ENCODE measurements around the gene SRMS. TPM values are rescaled to one million over a fixed set of nuclear protein-coding genes. Genes with fewer than 3 reads are reported as not detected.
A peak's percentile ranks its signal among the peaks of the same experiment; 100 is the strongest.

SRMS gene
- total RNA-seq, 1 donor from 2014 or later = not detected

DNA sequence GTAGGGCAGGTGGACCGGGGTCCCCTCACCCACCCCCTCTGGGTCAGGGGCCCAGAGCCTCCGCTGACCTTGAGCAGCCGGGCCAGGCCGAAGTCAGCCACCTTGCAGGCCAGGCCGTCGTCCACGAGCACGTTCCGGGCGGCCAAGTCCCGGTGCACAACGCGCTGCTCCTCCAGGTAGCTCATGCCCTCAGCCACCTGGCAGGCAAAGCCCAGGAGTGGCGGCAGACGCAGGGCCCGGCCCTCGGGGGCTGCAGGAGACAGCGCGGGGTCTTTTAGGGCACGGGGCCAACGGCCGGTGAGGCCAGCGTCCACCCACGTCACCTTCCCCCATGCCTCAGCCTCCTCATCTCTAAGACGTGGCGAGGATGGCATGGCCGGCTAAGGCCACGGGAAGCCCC, 6.2 kb downstream of the SRMS start:
- Mint-ChIP-seq H3K27me3 (ENCODE audit: insufficient read depth) (no peaks in the 10 kb centered on the region), H3K27ac (no peak overlapping the region), H3K36me3 (ENCODE audit: low read depth) (no peaks in the 10 kb centered on the region), H3K9me3 (no peaks in the 10 kb centered on the region), H3K4me1 (ENCODE audit: low read depth) (no peaks in the 10 kb centered on the region), H3K4me3 (no peak overlapping the region)
- DNase-seq (ENCODE audit: low spot score) = no peak
- intact Hi-C loops (cut with micrococcal nuclease) = no loop called here

GRCh38 chr20:63540417-63541186, 6.9 kb downstream of the SRMS start:
- intact Hi-C loops (cut with micrococcal nuclease) = no loop called here
- H3K9me3 Mint-ChIP-seq = no peaks in the 10 kb centered on the region
- no peak overlapping the region for H3K27ac Mint-ChIP-seq
- no peaks in the 10 kb centered on the region for H3K36me3 Mint-ChIP-seq (ENCODE audit: low read depth)
- H3K4me3 Mint-ChIP-seq = no peak overlapping the region
- DNase-seq (ENCODE audit: low spot score) = no peak
- no peaks in the 10 kb centered on the region for H3K27me3 Mint-ChIP-seq (ENCODE audit: insufficient read depth)
- H3K4me1 Mint-ChIP-seq (ENCODE audit: low read depth) = no peaks in the 10 kb centered on the region

GRCh38 chr20:63539441-63540370, 7.8 kb downstream of the SRMS start:
- no peak overlapping the region for H3K27ac Mint-ChIP-seq

DNA sequence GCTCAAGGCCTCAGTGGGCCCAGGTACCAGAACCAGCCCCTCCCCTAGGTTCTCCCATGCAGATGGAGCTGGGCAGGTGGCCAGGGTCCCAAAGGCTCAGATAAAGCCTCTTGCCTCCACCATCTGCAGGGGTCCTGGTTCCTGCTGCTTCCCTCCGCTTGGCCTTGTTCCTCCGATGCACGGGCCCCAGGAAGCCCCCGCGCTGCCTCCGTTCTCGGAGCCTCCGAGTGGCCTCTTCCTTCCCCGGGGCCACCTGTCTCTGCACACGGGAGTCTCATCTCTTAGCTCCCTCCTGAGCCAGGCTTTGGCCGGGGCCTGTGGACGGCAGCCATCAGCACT, 8.5 kb downstream of the SRMS start:
- Mint-ChIP-seq H3K36me3 (ENCODE audit: low read depth) (no peaks in the 10 kb centered on the region), H3K27me3 (ENCODE audit: insufficient read depth) (no peaks in the 10 kb centered on the region), H3K4me1 (ENCODE audit: low read depth) (no peaks in the 10 kb centered on the region), H3K27ac (no peak overlapping the region), H3K4me3 (no peak overlapping the region), H3K9me3 (no peaks in the 10 kb centered on the region)
- intact Hi-C loops (cut with micrococcal nuclease) = loop anchor here (2.0 to 5.0 kb wide), 2 partner anchors 198 to 582 kb away; partner anchors contain the start of genes LIME1 and SLC2A4RG
- DNase-seq (ENCODE audit: low spot score) = no peak

More at GRCh38 chr20:63539441-63540370, 7.8 kb downstream of the SRMS start:
- no peaks in the 10 kb centered on the region for H3K27me3 Mint-ChIP-seq (ENCODE audit: insufficient read depth)
- no peaks in the 10 kb centered on the region for H3K9me3 Mint-ChIP-seq
- H3K36me3 Mint-ChIP-seq (ENCODE audit: low read depth) = no peaks in the 10 kb centered on the region
- no peaks in the 10 kb centered on the region for H3K4me1 Mint-ChIP-seq (ENCODE audit: low read depth)
- intact Hi-C loops (cut with micrococcal nuclease) = loop anchor here (2.0 to 5.0 kb wide), 2 partner anchors 198 to 581 kb away; partner anchors contain the start of genes LIME1 and SLC2A4RG
- no peak for DNase-seq (ENCODE audit: low spot score)
- H3K4me3 Mint-ChIP-seq = no peak overlapping the region

DNA sequence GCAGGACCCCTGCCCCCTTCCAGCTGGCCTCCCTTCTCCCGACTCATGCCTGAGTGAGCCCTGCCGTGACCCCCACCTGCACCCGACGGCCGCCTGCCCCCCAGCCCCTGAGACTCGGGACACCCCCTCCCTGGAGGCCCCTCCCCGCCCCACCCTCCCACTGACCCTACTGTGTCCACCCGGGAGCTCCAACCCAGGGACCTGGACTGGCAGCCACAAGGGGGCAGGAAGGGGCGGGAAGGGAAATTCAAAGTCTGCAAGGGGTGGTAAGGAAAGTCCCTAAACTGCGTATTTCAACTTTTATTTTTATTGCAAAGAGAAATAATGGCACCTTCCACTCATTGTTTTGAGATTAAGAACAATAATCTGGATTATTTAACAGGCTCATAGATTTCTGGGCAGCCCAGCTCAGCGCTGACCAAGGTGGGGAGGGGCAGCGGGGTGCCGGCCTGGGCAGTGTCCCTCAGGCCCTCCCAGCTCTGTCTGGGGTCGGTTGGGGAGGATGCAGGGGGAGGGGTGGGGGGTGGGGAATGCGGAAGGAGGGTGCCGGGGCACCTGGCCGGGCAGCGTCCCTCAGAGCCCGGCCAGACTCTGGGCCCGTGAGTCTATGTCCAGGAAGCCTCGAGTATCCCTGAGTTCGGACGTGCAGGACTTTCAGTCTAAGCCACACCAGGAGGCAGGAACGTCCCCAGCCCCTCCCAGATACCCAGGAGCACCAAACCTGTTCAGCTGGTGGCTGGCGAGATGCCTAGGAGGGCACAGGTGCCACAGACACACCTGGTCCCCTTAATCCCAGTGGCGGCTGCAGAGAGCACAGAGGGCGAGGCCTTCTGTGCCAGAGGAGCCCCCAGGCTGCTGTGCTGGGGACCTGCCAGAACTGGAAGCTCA, 9.1 kb downstream of the SRMS start:
- intact Hi-C loops (cut with micrococcal nuclease) = loop anchor here (1.0 to 5.0 kb wide), 7 partner anchors 120 to 582 kb away; partner anchors contain the start of genes LIME1, RTEL1 and SLC2A4RG
- peak; percentile 28 for DNase-seq (ENCODE audit: low spot score)
- Mint-ChIP-seq H3K4me1 (ENCODE audit: low read depth) (no peaks in the 10 kb centered on the region), H3K27ac (peak overlapping the region; percentile 90), H3K9me3 (no peaks in the 10 kb centered on the region), H3K4me3 (no peak overlapping the region), H3K27me3 (ENCODE audit: insufficient read depth) (no peaks in the 10 kb centered on the region), H3K36me3 (ENCODE audit: low read depth) (no peaks in the 10 kb centered on the region)

DNA sequence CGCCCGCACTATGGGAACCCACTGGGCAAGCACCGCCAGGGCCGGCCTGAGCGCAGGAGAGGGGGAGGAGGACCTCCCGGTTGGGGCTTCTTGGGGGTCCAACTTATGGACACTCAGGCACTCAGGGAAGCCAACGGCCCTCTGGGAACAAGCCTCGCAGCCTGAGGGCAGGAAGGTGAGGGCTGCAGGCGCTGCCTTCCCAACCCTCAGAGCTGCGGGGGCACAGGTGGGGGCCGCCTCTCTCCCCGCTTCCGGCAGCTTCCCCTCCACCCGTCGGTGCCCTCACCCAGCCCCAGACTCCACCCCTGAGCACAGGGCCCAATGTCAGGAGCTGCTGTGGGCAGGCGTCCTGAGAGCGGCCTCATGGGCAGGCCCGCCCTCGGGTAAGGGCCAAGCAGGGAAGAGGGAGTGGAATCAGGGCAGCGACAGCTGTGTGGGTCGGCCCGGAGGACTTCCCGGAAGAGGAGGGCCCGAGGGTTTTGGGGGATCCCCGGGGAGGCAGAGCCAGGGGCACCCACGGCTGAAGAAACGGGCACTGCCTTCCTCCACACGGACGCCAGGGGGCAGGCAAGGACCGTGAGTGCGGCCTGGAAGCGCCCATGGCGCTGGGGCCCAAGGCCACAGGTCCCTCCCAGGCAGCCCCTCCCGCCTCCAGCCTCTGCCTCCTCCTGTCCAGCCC, 9.9 kb downstream of the SRMS start:
- Mint-ChIP-seq H3K36me3 (ENCODE audit: low read depth) (no peaks in the 10 kb centered on the region), H3K27me3 (ENCODE audit: insufficient read depth) (peaks cover 1% of the 10 kb centered on the region), H3K4me3 (peak overlapping the region; percentile 68), H3K4me1 (ENCODE audit: low read depth) (no peaks in the 10 kb centered on the region), H3K27ac (peak overlapping the region; percentile 90), H3K9me3 (no peaks in the 10 kb centered on the region)
- intact Hi-C loops (cut with micrococcal nuclease) = loop anchor here (1.0 to 5.0 kb wide), 15 partner anchors 16 to 583 kb away; partner anchors contain the start of genes LIME1, PPDPF, RTEL1 and SLC2A4RG
- DNase-seq (ENCODE audit: low spot score) = peak; percentile 95

DNA sequence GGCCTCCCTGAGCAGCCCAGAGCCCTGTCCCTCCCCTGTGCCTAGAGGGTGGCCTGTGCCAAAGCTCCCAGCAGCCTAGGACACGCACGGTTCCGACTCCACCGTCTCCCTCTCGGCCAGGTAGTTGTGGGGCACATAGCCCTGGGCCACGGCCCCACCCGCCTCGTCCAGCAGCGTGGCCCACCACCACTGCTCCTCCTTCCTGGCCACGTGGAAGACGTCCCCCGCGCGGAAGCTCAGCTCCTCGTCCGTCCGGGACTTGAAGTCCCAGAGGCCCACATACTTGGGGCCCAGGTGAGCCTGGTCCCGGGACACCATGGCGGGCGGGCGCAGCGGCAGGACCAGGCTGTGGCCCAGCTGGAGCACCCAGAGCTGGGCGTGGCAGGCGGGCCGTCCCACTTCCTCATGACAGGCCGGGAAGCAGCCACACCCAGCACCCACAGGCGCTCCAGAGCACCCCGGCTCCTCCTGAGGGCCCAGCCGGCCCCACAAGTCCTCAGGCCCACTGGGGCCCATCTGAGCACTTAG, 10.5 kb downstream of the SRMS start, which contains the start of gene PTK6:
Gene PTK6, minus strand, starts transcription at position 380 of the 528 bp plus-strand sequence. Its CDS starts 62 bp downstream, at position 318.
- Mint-ChIP-seq H3K4me3 (peak within 1 kb of the TSS; percentile 68), H3K9me3 (no peaks in the 10 kb centered on the region), H3K27me3 (ENCODE audit: insufficient read depth) (peaks cover 1% of the 10 kb centered on the region), H3K36me3 (ENCODE audit: low read depth) (no peaks in the 10 kb centered on the region), H3K27ac (peak within 1 kb of the TSS; percentile 90), H3K4me1 (ENCODE audit: low read depth) (no peaks in the 10 kb centered on the region)
- peak; percentile 28 for DNase-seq (ENCODE audit: low spot score)
- intact Hi-C loops (cut with micrococcal nuclease) = loop anchor here (1.0 to 5.0 kb wide), 9 partner anchors 16 to 526 kb away; partner anchors contain the start of genes LIME1, PPDPF, SLC2A4RG and TCEA2

- Mint-ChIP-seq H3K27ac (peak overlapping the region; percentile 52), H3K4me3 (no peak overlapping the region), H3K9me3 (no peaks in the 10 kb centered on the region), H3K36me3 (ENCODE audit: low read depth) (no peaks in the 10 kb centered on the region), H3K27me3 (ENCODE audit: insufficient read depth) (peaks cover 1% of the 10 kb centered on the region), H3K4me1 (ENCODE audit: low read depth) (no peaks in the 10 kb centered on the region)
- intact Hi-C loops (cut with micrococcal nuclease) = loop anchor here (2.0 to 5.0 kb wide), 2 partner anchors 172 to 201 kb away; partner anchors contain the start of genes LIME1, SLC2A4RG and ZGPAT
- DNase-seq (ENCODE audit: low spot score) = no peak
Measured at GRCh38 chr20:63536241-63536977, 11.1 kb downstream of the SRMS start.

GRCh38 chr20:63534831-63535651, 12.5 kb downstream of the SRMS start:
- no peaks in the 10 kb centered on the region for H3K9me3 Mint-ChIP-seq
- DNase-seq (ENCODE audit: low spot score) = no peak
- no peak overlapping the region for H3K4me3 Mint-ChIP-seq
- intact Hi-C loops (cut with micrococcal nuclease) = loop anchor here (5.0 kb wide), 1 partner anchor 202 kb away; the partner anchor contains the start of genes LIME1 and SLC2A4RG
- H3K36me3 Mint-ChIP-seq (ENCODE audit: low read depth) = no peaks in the 10 kb centered on the region
- H3K27me3 Mint-ChIP-seq (ENCODE audit: insufficient read depth) = peaks cover 1% of the 10 kb centered on the region
- H3K27ac Mint-ChIP-seq = no peak overlapping the region
- no peaks in the 10 kb centered on the region for H3K4me1 Mint-ChIP-seq (ENCODE audit: low read depth)

DNA sequence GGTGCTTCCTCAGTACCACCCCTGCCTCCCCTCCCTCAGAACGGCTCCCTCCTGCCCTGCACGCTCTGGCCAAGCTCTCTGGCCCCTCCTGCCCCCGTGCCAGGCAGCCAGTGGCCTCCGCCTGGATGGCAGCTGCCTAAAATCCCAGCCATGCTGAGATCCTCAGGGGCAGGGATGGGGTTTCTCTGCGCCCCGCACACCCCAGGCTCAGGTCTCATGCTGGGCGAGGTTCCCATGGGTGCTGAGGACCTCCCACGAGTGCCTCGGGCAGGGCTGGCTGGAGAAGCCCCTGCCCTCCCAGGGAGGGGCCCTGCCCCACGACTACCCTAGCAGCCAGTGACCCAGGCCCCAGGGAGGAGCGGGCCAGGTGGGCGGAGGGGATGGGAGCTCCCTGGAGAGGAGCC, 13.1 kb downstream of the SRMS start:
- H3K36me3 Mint-ChIP-seq (ENCODE audit: low read depth) = no peaks in the 10 kb centered on the region
- H3K4me3 Mint-ChIP-seq = no peak overlapping the region
- H3K27me3 Mint-ChIP-seq (ENCODE audit: insufficient read depth) = peaks cover 1% of the 10 kb centered on the region
- intact Hi-C loops (cut with micrococcal nuclease) = no loop called here
- H3K9me3 Mint-ChIP-seq = no peaks in the 10 kb centered on the region
- no peak for DNase-seq (ENCODE audit: low spot score)
- H3K27ac Mint-ChIP-seq = no peak overlapping the region
- no peaks in the 10 kb centered on the region for H3K4me1 Mint-ChIP-seq (ENCODE audit: low read depth)

Data from activated T-helper 1 cell treated with anti-CD3 and anti-CD28 coated beads, Interleukin-12 subunit alpha, Interleukin-12 subunit beta, Interleukin-2, Interleukin-4 antibody, amounts not matched to agents 30 ng/mL and 10 ng/mL and 1 ng/mL, durations not matched to agents 14 hours and 24 hours and 36 hours (primary cell).